Small intestine (tissue), 7 donors: ENCODE results near the gene HLA-G. TPM values are rescaled to one million over a fixed set of nuclear protein-coding genes. Genes with fewer than 3 reads are reported as not detected.

ENCODE experiments used
- DNase-seq, 2 donors: peaks; one replicate each; pipeline versions ENCODE4 v3.0.0 to v3.0.0-alpha.2; 2013
- FAIRE-seq: peaks from 2 replicates; lab custom pipeline; 2012; peaks lifted over from hg19 to GRCh38; lab: Jason Lieb, UNC
- H3K27ac ChIP-seq, 3 donors: one replicate each; pipeline ENCODE4 v1.5.1; 2013; ENCODE audit warnings: low read length in 2 of 3, mild to moderate bottlenecking in 2 of 3, control low read depth in 1 of 3, inconsistent platforms in 1 of 3, low read depth in 1 of 3, moderate library complexity in 1 of 3
- H3K27me3 ChIP-seq, 3 donors: one replicate each; pipeline ENCODE4 v1.6.1; 2013; ENCODE audit warnings: low read length in 3 of 3, inconsistent platforms in 1 of 3; ENCODE audit not compliant: control insufficient read depth in 3 of 3, insufficient read depth in 3 of 3
- H3K36me3 ChIP-seq, 3 donors: one replicate each; pipeline ENCODE4 v1.6.1; 2013; ENCODE audit warnings: low read length in 3 of 3, inconsistent platforms in 1 of 3, low read depth in 1 of 3, mild to moderate bottlenecking in 1 of 3, moderate library complexity in 1 of 3; ENCODE audit not compliant: control insufficient read depth in 3 of 3, insufficient read depth in 2 of 3
- H3K4me1 ChIP-seq, 3 donors: one replicate each; pipeline ENCODE4 v1.6.1; 2013; ENCODE audit warnings: low read length in 2 of 3, inconsistent platforms in 1 of 3, low read depth in 1 of 3, mild to moderate bottlenecking in 1 of 3, moderate library complexity in 1 of 3; ENCODE audit not compliant: control insufficient read depth in 3 of 3, insufficient read depth in 2 of 3
- H3K4me3 ChIP-seq, 3 donors: one replicate each; pipeline ENCODE4 v1.5.1; 2013; ENCODE audit warnings: low read length in 3 of 3, control low read depth in 1 of 3, inconsistent platforms in 1 of 3, low read depth in 1 of 3, mild to moderate bottlenecking in 1 of 3, moderate library complexity in 1 of 3
- H3K9me3 ChIP-seq, 2 donors: one replicate each; pipeline ENCODE4 v1.6.1; 2013; ENCODE audit warnings: low read depth in 1 of 2, low read length in 1 of 2; ENCODE audit not compliant: control insufficient read depth in 2 of 2, insufficient read depth in 1 of 2
- WGBS, 3 donors: extraction: QIAGEN DNeasy Blood & Tissue Kit; methylation state at CpG; one replicate each; pipeline ENCODE4 v1.1.7; 2013; 5-methylcytosine and 5-hydroxymethylcytosine counted together
- polyA plus RNA-seq, 4 donors: library from polyadenylated mRNA; stranded (reverse) in 3 of 4; unstranded in 1 of 4; fragments of 200-250 nt in 3 of 4; fragments of 120-200 nt in 1 of 4; gene quantifications; one replicate each; pipeline versions ENCODE4 v1.2.1 to v1.2.3, GENCODE V29; 2013
- donor health status: healthy with polysubstance abuse.
- donor health status: control.
- donor health status: control.
- donor health status: Bipolar disorder and iron deficiency.
- donor health status: healthy.

Gene HLA-G
- polyA plus RNA-seq, 4 donors: 0.21 to 5.6 (median 0.85) TPM; not detected in 1

DNA sequence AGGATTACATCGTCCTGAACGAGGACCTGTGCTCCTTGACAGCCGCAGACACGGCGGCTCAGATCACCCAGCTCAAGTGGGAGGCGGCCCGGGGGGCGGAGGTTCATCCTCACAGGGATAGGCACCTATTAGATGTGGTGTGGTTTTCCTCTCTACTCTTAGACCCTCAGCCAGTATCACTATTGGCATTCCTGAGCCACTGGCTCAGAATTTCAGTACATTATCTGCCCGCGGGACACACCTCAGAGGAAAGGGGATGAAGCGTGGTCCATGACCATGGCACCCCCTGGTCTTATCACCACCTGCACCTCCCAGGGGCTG, 34.6 kb upstream of the HLA-G start:
- H3K27me3 ChIP-seq: peaks cover 0 to 47% (median 9%) of the 10 kb centered on the region in 3 donors
- peaks cover 0 to 2% of the 10 kb centered on the region in 2 donors for H3K9me3 ChIP-seq
- FAIRE-seq (no peak), DNase-seq (no peak)
- no peaks in the 10 kb centered on the region for H3K36me3 ChIP-seq
- no peak overlapping the region for H3K27ac ChIP-seq
- WGBS, 3 donors: 27 to 34% (median 31%) methylated on average over 11 of the region's 11 CpGs
- peak overlapping the region; percentile 9 to 65 (median 50) for H3K4me3 ChIP-seq
- peaks cover 0 to 4% (median 4%) of the 10 kb centered on the region in 3 donors for H3K4me1 ChIP-seq

DNA sequence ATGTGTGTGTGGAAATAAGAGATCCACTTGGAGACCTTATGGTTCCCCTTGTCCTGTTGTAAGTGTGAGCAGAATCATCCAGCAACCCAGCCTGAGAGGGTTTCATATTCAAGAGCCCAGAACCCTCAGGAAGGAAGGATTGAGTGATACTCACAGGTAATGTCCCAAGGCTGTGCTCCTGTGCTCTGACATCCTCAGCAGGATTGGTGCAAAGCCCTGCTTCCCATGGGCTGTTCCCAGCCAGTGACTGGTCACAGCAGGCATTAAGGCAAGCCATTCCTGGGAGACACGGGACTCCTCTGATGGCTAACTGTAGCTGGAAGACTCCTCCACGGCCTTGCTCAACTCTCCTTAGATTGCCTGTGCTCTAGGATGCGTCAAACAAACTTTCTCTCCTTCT, 33.8 kb upstream of the HLA-G start:
- DNase-seq: no peak

DNA sequence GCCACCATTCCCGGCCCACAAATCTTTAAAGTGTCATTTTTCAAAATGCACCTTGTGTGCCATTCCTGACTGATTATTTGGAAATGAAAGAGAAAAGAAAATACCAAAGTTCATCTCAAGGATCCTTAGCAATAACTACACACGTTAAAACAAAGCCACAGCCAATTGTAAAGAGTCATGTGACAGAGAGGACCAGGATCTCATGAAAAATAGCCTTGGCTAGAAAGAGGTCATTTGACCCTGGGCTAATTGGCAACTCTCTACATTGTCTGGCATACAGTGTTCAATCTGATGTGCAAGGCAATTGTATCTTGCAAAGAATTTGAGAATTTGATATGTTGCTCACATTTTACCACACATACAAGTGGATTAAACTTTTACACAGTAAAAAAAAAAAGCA, 31.6 kb upstream of the HLA-G start:
- H3K4me1 ChIP-seq: peaks cover 0 to 4% (median 4%) of the 10 kb centered on the region in 3 donors
- DNase-seq: no peak
- H3K36me3 ChIP-seq: no peaks in the 10 kb centered on the region
- FAIRE-seq: no peak
- peaks cover 0 to 36% (median 9%) of the 10 kb centered on the region in 3 donors for H3K27me3 ChIP-seq
- H3K4me3 ChIP-seq: no peak overlapping the region
- H3K9me3 ChIP-seq: no peaks in the 10 kb centered on the region
- H3K27ac ChIP-seq: no peak overlapping the region
- WGBS, 3 donors: 47 to 52% (median 48%) methylated on average over 2 of the region's 2 CpGs

More for the DNA sequence above, 33.8 kb upstream of the HLA-G start:
- Histone ChIP-seq H3K4me3 (no peak overlapping the region), H3K9me3 (no peaks in the 10 kb centered on the region), H3K4me1 (peaks cover 0 to 4% (median 4%) of the 10 kb centered on the region in 3 donors), H3K27ac (no peak overlapping the region), H3K27me3 (peaks cover 0 to 44% (median 9%) of the 10 kb centered on the region in 3 donors), H3K36me3 (no peaks in the 10 kb centered on the region)
- FAIRE-seq: no peak
- WGBS, 3 donors: 60 to 72% (median 63%) methylated on average over 3 of the region's 3 CpGs

DNA sequence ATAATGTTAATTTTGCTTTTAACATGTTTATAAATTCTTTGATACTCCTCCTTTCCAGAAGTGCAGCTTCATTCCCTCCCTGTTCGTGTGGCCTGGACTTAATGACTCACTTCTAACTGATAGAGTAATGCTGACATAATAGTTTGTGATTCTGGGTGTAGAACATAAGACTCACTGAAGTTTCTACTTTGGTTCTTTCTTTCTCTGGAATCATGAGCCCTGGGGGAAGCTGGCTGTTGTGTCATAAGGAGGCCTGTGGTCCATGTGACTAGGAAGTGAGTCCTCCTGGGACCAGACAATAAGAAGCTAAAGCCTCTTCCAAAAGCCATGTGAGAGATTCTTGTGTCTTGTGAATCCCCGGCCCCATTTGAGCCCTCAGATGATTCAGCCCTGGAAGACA, 30.5 kb upstream of the HLA-G start:
- 11 to 40% (median 30%) methylated on average over 2 of the region's 2 CpGs for WGBS, 3 donors

DNA sequence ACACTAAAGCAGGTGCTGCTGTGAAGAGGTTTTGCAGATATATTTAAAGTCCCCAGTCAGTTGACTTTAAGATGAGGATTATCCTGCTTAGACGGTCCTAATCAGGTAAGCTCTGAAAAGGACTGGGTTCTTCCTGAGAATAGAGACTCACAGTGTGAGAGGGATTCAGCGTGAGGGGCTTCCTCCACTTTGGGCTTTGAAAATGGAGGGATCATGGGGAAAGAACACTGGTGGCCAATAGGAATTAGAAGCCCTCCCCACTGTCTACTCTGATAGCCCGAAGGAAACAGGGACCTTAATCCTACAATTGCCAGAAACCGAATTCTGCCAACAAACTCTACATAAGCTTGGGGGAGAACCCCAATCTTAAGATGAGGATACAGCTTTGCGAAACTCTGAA, 29.7 kb upstream of the HLA-G start:
- peaks cover 0 to 19% (median 9%) of the 10 kb centered on the region in 3 donors for H3K27me3 ChIP-seq
- no peak overlapping the region for H3K4me3 ChIP-seq
- DNase-seq (no peak), FAIRE-seq (no peak)
- H3K4me1 ChIP-seq: peaks cover 0 to 1% (median 0%) of the 10 kb centered on the region in 3 donors
- H3K9me3 ChIP-seq: no peaks in the 10 kb centered on the region
- 84 to 85% (median 85%) methylated on average over 5 of the region's 5 CpGs for WGBS, 3 donors
- no peaks in the 10 kb centered on the region for H3K36me3 ChIP-seq
- no peak overlapping the region for H3K27ac ChIP-seq

More for the DNA sequence above, 30.5 kb upstream of the HLA-G start:
- FAIRE-seq (no peak), DNase-seq (peak in 1 of 2 donors; percentile 53)
- Histone ChIP-seq H3K27me3 (peaks cover 0 to 26% (median 9%) of the 10 kb centered on the region in 3 donors), H3K36me3 (no peaks in the 10 kb centered on the region), H3K27ac (no peak overlapping the region), H3K9me3 (no peaks in the 10 kb centered on the region), H3K4me1 (peaks cover 0 to 4% (median 4%) of the 10 kb centered on the region in 3 donors), H3K4me3 (no peak overlapping the region)

DNA sequence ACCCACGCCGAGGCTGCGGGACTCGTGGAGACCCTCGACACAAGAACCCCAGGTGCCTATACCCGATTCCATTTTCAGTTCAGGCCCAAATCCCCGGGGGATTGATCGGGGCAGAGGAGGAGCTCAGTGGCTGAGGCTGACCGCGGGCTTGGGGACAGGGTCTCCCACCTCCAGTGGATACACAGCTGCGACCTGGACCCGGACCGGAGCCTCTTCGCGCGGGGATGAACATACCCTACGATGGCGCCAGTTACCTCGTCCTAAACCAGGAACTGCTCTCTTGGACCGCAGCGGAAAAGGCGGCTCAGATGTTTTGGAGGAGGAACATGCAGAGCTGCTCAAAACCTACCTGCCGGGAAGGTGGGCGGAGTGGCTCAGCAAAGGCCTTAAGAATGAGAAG, 27.4 kb upstream of the HLA-G start:
- Histone ChIP-seq H3K27ac (no peak overlapping the region), H3K27me3 (peaks cover 0 to 5% (median 0%) of the 10 kb centered on the region in 3 donors), H3K4me3 (no peak overlapping the region), H3K36me3 (no peaks in the 10 kb centered on the region), H3K9me3 (no peaks in the 10 kb centered on the region), H3K4me1 (no peaks in the 10 kb centered on the region)
- DNase-seq: no peak
- no peak for FAIRE-seq
- WGBS, 3 donors: 86 to 89% (median 88%) methylated on average over 24 of the region's 24 CpGs

DNA sequence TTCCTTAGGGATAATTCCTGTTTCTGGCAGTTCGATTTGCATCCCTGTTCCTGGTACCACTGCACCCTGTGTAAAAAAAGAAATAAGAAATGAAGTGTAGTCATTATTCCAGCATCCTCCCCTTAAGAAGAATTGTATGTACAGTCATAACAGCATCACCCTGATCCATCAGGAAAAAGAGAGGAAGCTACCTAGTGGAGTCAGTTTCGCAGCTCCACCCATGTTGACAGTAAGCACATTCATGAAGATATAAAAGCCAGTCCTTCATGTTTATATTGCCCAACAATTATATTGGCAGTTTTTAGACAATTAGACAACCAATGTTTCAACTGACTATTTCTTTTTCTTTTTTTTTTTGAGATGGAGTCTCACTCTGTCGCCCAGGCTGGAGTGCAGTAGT, 21.2 kb upstream of the HLA-G start:
- DNase-seq: no peak
- no peaks in the 10 kb centered on the region for H3K4me1 ChIP-seq
- H3K36me3 ChIP-seq: no peaks in the 10 kb centered on the region
- no peaks in the 10 kb centered on the region for H3K27me3 ChIP-seq
- FAIRE-seq: no peak
- H3K4me3 ChIP-seq: no peak overlapping the region
- no peak overlapping the region for H3K27ac ChIP-seq
- no peaks in the 10 kb centered on the region for H3K9me3 ChIP-seq
- 88 to 93% (median 90%) methylated on average over 3 of the region's 3 CpGs for WGBS, 3 donors

DNA sequence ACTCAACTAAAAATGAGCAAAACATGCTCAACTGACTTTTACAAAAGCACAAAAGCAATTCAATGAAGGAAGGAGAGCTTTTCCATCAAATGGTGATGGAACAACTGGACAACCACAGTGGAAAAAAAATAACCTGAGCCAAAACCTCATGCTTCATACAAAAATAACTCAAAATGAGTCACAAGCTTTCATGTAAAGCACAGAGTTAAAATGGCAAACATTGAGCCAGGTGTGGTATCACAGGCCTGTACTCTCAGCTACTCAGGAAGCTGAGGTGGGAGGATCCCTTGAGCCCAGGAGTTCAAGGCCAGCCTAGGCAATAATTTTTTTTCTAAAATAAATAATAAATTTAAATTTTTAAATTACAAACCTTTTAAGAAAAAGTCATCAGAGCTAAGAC, 18.4 kb upstream of the HLA-G start:
- no peak overlapping the region for H3K4me3 ChIP-seq
- H3K36me3 ChIP-seq: no peaks in the 10 kb centered on the region
- no peak for DNase-seq
- FAIRE-seq: no peak
- H3K27me3 ChIP-seq: peaks cover 0 to 3% (median 0%) of the 10 kb centered on the region in 3 donors
- H3K9me3 ChIP-seq: no peaks in the 10 kb centered on the region
- H3K27ac ChIP-seq: no peak overlapping the region
- H3K4me1 ChIP-seq: no peaks in the 10 kb centered on the region

DNA sequence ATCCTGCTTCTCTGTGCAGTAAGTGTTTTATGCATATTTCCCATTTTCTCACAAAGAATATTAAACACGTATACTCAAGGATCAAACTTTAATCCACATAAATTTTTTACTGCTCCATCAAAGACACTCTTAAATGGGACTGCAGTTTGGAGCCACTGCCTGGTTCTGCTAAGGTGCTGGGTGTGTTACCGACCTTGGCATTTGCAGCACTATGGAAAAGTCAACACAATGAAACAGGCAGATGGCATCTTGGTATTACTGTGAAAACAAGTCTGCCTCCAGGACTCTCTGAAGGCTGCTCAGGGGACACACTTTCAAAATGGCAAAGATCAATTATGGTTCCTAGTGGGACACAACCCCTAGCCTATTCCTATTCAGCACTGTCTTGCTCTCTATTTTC, 17.3 kb upstream of the HLA-G start:
- Histone ChIP-seq H3K9me3 (no peaks in the 10 kb centered on the region), H3K27ac (no peak overlapping the region), H3K4me3 (no peak overlapping the region), H3K4me1 (no peaks in the 10 kb centered on the region), H3K27me3 (peaks cover 0 to 6% (median 0%) of the 10 kb centered on the region in 3 donors), H3K36me3 (no peaks in the 10 kb centered on the region)
- FAIRE-seq (no peak), DNase-seq (no peak)
- WGBS, 3 donors: 19 to 61% (median 44%) methylated on average over 2 of the region's 2 CpGs
